Activated T-cell treated with anti-CD3 and anti-CD28 coated beads for 48 hours (primary cell): ENCODE measurements around the gene DST.
"Not testable (repeated sequence)": the region's sequence is repeated elsewhere in the genome, so short reads cannot be mapped to it uniquely, and the experiment has no call there.

Experiments
- DNase-seq: peaks from one replicate; pipeline ENCODE4 v3.0.0-alpha.2; 2020; ENCODE audit warnings: low read depth

Gene DST

DNA sequence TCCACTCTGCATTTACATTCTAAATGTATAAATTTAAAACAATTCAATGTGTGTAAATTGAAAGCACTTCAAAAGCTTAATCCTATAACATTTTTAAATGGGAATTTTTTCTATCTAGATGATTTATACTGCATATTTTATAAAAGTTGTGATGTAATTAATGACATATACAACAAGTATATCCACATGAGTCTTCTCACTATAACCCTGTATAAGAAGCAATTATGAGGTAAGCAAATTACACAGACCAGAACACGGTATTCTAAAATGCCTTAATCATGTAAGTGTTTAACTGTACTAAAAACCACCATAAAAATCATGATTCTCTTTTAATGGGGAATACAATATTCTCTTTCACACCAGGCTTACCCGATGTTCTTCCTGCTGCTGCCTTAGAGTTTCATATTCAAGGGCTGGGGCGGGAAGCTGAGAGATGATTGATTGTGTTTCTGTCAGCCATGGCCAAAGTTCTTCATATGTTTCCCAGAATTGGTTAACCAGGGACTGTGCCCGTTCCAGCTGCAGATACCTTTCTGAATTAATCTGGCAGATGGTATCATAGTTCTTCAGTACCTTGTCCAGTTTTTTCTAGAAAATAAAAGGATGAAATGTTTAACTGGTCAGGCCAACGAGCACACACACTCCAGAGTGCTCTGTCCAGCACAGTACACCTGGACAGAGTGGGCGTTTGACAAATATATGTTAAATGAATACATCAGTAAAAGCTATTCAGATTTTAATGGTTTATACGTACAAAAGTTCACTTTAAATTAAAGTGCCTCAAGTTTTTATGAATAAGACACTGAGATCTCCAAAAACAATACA, 127.4 kb downstream of the DST start:
- no peak for DNase-seq

DNA sequence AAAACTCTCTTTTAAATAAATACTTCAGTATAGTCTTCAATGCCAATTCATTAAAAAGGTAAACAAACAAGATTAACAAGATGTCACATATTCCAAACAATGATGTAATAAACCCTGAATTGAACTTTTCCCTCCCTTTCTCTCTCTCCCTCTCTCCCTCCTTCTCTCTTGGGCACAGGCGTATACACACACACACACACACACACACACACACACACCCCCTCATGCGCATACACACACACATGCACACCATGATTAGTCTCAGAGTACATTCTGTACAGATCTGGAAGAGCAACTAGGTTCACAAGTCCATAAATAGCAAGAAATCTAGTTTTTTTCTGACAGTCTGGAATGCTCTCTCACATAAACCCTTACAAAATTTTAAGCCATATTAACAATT, 128.3 kb downstream of the DST start:
- no peak for DNase-seq

GRCh38 chr6:56513631-56514030, 129.1 kb downstream of the DST start:
- no peak for DNase-seq

GRCh38 chr6:56511591-56511990, 131.1 kb downstream of the DST start:
- no peak for DNase-seq

DNA sequence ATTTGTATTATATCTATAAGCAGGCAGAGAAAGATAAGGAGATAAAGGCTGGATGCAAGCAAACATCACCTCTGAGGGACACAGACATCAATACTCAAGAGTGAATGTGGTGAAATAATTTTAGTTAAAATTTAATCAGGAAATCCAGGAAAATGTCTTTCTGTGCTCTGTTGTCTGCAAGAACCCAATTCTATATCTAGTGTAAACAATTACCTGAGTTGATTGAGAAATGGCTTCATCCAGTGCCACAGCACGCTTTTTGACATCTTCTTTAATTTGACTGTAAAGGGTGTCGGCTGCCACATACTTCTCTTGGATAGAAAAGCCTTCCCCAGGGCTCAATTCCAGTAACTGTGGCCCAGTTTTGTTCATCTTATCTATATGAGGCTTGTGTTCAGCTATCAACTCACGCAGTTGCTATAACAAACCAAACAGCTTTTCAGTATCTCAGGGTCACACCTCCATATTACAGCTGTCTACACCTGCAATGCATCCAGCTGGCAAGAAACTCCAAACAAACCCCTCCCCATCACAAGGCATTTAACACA, 131.6 kb downstream of the DST start:
- DNase-seq = no peak

DNA sequence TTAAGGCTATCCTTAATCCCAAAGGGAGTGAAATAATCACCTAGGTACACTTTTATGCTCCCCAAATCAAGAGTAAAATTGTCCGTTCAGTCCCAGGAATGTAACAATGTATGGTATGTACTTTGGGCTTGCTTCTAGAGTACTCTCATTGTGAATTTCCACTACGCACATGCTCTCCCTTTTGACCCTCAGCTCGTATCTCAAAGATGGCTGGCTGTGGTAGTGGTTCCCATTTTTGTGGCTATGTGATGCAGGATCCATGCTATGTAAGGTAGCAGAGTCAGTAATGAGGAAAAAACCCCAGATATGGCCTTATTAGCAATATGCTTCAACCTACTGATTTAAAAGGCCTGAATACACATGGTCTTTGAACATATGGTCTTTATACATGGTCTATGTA, 133.7 kb downstream of the DST start:
- no peak for DNase-seq

- DNase-seq = no peak
These were observed 135.2 kb downstream of the DST start for GRCh38 chr6:56507517-56507916.

DNA sequence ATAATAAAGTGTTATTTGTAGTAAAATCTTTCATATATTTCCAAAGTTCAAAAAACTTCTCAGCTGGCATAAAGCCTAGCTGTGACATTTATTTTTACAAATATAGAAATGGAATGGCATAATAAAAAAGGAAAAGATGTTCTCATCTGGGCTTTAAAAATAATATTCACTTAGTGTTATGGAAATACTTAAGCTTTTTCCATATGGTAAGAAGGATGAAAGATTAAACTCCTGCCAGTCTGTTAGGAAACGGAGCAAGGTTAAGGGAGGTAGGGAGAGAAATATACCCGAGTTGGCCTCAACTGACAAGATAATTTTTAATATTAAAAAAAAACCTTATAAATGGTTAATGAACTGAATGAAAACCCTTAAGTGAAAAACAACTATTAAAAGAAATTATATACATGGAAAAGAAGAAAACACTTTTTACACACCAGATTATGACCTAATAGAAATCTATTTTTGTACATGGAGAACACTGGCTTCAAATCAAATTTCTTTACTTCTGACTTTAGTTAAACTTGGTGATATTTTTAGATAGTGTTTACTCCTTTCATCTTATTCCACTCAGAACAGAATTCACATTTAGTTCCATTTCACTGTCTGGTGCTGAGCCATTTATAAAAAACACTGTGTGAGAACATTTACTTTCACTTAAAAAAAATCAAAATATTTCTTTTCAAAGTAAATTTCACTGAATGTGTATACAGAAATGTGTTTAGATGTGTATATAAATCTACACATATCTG, 137.0 kb downstream of the DST start:
- no peak for DNase-seq

DNA sequence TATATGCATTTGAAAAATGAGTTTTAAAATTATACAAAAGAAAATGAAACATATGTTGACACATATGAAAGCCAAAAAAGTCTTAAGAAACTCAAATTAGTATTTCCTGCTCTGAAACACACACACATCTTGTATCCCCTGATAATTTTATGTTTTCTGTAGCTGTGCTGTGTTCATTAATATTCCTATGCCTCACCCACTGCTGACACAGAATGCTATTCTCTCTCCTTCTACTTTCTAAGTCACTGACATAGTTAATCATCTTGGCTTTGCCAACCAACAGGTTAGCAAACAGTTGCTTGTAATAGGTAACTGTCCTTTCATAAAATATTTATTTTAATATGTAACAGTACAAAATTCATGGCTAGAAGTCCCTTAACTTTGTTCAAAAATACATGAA, 140.7 kb downstream of the DST start:
- no peak for DNase-seq

DNA sequence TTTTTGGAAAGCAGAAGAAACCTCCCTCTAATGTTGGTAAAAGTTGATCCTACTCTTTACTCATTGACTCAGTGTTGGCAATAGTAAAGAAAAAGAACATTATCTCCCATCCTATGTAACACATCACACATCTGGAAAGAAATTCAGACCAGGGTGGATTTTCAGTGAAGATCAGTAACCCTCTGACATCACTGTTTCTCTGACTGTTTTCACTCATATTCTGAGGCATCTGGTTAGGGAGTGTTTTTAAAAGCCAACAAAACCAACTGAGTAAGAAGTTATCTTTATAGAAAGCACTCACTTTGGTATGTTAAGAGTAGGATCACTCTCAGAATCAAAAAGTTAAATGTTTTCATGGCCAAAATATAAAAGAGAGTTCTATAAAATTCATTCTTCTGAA, 143.6 kb downstream of the DST start:
- no peak for DNase-seq

GRCh38 chr6:56497691-56498090, 145.0 kb downstream of the DST start:
- DNase-seq = no peak

DNA sequence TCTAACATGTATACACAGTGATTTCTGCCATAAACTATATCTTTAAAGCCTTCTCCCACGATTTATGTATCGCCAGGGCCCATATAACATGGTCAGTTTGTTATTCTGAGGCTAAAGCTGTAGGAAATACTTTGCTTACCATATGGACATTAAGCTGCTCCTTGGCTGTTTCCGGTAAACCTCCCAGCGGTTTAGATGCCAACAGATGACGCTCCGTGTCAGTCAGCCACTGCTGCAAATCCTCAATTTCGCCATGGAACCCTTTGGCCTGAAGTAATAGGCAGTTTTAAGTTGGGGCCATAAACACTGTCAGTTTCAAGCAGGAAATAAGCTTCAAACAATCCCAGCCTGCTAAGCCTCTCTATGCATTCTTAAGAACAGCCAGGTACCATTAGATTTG, 145.4 kb downstream of the DST start:
- DNase-seq = no peak

DNA sequence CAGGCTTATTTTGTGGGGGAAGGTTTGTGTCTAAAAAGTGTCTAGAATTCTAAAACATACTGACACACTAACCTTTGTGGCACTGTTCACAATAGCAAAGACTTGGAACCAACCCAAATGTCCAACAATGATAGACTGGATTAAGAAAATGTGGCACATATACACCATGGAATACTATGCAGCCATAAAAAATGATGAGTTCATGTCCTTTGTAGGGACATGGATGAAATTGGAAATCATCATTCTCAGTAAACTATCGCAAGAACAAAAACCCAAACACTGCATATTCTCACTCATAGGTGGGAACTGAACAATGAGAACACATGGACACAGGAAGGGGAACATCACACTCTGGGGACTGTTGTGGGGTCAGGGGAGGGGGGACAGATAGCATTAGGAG, 146.0 kb downstream of the DST start:
- DNase-seq = not testable (repeated sequence)

GRCh38 chr6:56495654-56496053, 147.0 kb downstream of the DST start:
- no peak for DNase-seq

DNA sequence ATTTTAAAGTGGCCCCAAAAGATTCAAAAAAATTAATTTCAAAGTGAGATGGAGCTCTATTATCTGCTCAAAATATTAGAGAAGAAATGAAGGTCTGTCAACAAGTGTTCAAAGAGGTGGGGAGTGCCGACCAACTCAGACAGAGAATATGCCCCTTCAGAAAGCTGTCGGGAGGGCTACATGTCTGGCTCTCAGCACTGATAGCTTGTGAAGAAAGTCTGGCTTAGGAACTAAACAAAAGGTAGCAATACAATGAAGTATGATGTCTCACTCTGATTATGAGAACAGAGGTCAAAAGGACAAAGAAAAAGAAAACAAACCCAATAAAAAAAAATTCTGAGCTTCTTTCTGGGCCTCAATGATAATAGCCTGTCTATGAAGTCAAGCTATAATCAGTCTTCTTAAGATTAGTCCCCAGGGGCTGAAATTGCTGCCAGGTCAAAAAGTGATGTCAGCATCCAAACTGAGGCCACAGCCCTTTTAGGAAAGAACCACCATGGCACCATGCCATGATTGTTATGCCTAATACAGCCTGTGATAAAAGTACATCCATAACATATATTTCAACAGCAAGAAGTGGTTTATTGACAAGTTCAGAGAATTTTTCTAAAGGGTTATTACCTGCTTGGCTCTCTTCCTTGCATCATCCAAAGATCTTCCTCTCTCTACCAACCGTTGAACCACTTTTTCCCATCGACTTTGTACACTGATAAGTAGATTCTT, 150.9 kb downstream of the DST start:
- DNase-seq = no peak

GRCh38 chr6:56490993-56491392, 151.7 kb downstream of the DST start:
- no peak for DNase-seq

- no peak for DNase-seq
These were observed 153.1 kb downstream of the DST start for GRCh38 chr6:56489559-56489958.

DNA sequence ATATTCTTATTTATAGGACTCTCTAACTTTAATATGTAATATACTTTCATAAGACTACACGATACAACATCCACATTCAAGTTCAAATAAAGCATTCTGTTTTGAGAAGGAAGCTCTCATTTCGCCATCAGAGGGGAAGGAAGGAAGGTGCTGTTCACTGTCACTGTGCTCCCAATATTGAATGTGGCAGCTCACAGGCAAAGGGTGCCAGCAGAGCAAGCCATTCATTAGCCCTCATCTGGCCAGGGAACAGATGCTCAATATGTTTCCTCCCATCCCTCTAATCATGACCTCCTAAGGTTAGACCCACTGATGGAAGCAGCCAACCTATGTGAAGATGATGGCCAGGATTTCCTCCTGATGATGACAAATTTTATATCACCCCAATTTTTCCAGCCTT, 154.4 kb downstream of the DST start:
- DNase-seq = no peak

DNA sequence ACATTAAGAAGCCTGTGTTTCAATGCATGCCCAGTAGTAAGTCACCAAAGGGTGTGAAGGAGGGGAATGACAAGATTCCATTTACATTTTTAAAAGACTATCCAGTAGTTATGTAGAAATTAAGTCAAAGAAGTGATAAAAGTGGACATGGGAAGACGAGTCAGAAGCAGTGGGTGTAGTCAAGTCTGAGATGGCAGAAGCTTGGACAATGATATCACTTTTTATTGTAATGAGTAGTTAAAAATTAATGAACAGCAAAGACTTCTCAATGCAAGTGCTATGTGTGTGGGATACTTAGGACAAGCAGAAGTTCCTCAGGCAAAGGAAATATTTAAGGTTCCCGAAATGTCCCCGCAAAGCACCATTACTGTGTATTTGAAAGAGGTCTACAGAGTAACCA, 156.0 kb downstream of the DST start:
- DNase-seq = no peak

DNA sequence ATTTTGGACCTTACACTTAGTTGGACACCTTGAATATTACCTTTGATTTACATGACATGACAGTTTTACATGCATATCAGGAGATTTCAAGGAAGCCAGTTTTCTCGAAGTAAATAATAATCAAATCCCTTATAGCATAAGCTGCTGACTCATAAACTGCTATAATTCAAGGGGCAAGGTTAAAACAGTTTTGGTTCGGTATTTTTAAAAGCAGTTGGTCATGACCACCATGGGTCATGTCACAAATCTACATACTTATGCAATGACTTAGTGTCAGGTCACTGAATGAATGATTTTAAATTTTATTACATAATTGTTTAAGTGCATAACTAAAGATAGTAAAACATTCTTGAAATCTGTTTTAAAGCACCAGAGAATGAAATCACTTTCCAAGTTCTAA, 158.0 kb downstream of the DST start:
- DNase-seq = no peak

DNA sequence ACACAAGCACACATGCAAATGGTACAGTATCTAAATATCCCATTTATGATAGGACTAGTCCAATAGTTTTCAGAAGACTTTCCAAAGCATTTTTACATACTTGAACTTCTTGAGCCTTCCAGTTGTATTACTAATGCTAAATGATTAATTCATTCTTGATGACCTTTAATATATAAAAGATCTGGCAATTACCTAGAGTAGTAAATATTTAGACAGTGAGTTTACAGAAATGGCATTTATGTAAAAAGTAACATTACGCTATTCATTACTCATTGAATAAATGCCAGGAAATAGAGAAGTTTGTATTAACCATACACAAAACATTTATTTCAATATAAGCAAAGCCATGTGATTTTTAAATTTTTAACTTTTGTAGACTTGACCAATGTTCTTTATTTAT, 158.8 kb downstream of the DST start:
- DNase-seq = no peak

DNA sequence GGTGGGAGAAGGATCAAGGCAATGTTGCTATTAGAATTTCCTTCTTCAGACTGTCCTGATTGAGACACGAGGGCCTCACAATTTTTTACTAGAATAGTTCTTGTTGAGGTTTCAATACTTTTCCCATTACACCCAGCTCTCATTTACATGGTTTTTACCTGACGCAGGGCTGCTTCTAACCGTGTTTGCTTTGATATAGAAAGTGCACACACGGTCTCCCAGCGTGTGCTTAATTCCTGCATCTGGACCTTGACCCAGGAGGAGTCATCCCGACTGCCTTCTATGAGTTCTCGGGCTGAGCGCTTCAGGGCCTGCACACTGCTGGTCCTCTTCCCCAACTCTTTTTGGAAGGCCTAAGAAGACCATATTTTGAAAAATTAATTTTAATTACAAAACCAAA, 160.2 kb downstream of the DST start:
- DNase-seq = no peak

GRCh38 chr6:56481957-56482356, 160.7 kb downstream of the DST start:
- DNase-seq = no peak
